GM23338 (cell line): ENCODE data around the gene ANO10. TPM values are rescaled to one million over a fixed set of nuclear protein-coding genes. Genes with fewer than 3 reads are reported as not detected.

ENCODE experiments used
- ATAC-seq: fragments of 200-7000 bp; cut with Tn5 transposase; 3 replicates; pipeline ENCODE4 v1.9.1; 2020
- DNase-seq: peaks from one replicate; pipeline ENCODE4 v3.0.0-alpha.2; 2015; ENCODE audit warnings: low spot score
- H2AFZ ChIP-seq: fragments of 200-600 bp; sonication (generic); 2 replicates; pipeline ENCODE4 v1.8.0; 2016; ENCODE audit warnings: antibody characterized with exemption, mild to moderate bottlenecking, moderate library complexity
- H3F3A ChIP-seq: fragments of 200-600 bp; sonication (generic); replicated peaks from 2 replicates; pipeline ENCODE4 v1.8.0; 2017; ENCODE audit warnings: antibody characterized with exemption, mixed run types, low read depth
- H3K27ac ChIP-seq: fragments of 200-600 bp; sonication (generic); 2 replicates; pipeline ENCODE4 v1.6.1; 2016; ENCODE audit warnings: low read depth
- H3K27me3 ChIP-seq: fragments of 200-600 bp; sonication (generic); 2 replicates; pipeline ENCODE4 v1.8.0; 2016; ENCODE audit warnings: mild to moderate bottlenecking, mixed run types, moderate library complexity; ENCODE audit not compliant: insufficient read depth
- H3K36me3 ChIP-seq: fragments of 200-600 bp; sonication (generic); 2 replicates; pipeline ENCODE4 v1.8.0; 2016; ENCODE audit warnings: mild to moderate bottlenecking; ENCODE audit not compliant: insufficient read depth
- H3K4me1 ChIP-seq: fragments of 200-600 bp; sonication (generic); 2 replicates; pipeline ENCODE4 v1.8.0; 2016; ENCODE audit warnings: mild to moderate bottlenecking, moderate library complexity; ENCODE audit not compliant: insufficient read depth
- H3K4me2 ChIP-seq: fragments of 200-600 bp; sonication (generic); 2 replicates; pipeline ENCODE4 v1.7.1; 2017; ENCODE audit warnings: mixed run types
- H3K4me3 ChIP-seq: fragments of 200-600 bp; sonication (generic); 2 replicates; pipeline ENCODE4 v1.6.1; 2016; ENCODE audit warnings: mixed run types
- H3K79me2 ChIP-seq: fragments of 200-600 bp; sonication (generic); replicated peaks from 2 replicates; pipeline ENCODE4 v1.8.0; 2017; ENCODE audit warnings: mild to moderate bottlenecking; ENCODE audit not compliant: insufficient read depth
- H3K9me2 ChIP-seq: fragments of 200-600 bp; sonication (generic); 2 replicates; pipeline ENCODE4 v1.8.0; 2017; ENCODE audit not compliant: insufficient read depth
- H4K20me1 ChIP-seq: fragments of 200-600 bp; sonication (generic); replicated peaks from 2 replicates; pipeline ENCODE4 v1.8.0; 2017; ENCODE audit warnings: mild to moderate bottlenecking; ENCODE audit not compliant: insufficient read depth
- H3K27ac Mint-ChIP-seq: 2 replicates; pipeline ENCODE4 v1.8.0; 2020; ENCODE audit warnings: inconsistent platforms, mild to moderate bottlenecking, moderate library complexity, mixed read lengths
- H3K27me3 Mint-ChIP-seq: 3 replicates; pipeline ENCODE4 v1.8.0; 2022; ENCODE audit warnings: low read depth, mild to moderate bottlenecking, moderate library complexity, mixed read lengths, inconsistent platforms; ENCODE audit not compliant: insufficient read depth, poor library complexity
- H3K36me3 Mint-ChIP-seq: 3 replicates; pipeline ENCODE4 v1.8.0; 2021; ENCODE audit warnings: low read depth, mild to moderate bottlenecking, inconsistent platforms, moderate library complexity, mixed read lengths
- H3K4me1 Mint-ChIP-seq: 3 replicates; pipeline ENCODE4 v1.8.0; 2020; ENCODE audit warnings: mild to moderate bottlenecking, inconsistent platforms, mixed read lengths
- H3K4me3 Mint-ChIP-seq: 3 replicates; pipeline ENCODE4 v1.8.0; 2021; ENCODE audit warnings: moderate library complexity, mild to moderate bottlenecking, inconsistent platforms, mixed read lengths
- H3K9me3 Mint-ChIP-seq: 3 replicates; pipeline ENCODE4 v1.8.0; 2020; ENCODE audit warnings: moderate library complexity, mild to moderate bottlenecking, inconsistent platforms, mixed read lengths
- CTCF ChIP-seq, 2 experiments: fragments of 200-600 bp in 1 of 2; sonication (generic) in 1 of 2; conservative IDR thresholded peaks; 2 replicates each; pipeline versions ENCODE4 v1.5.1 to v1.6.1; 2016 to 2017; ENCODE audit warnings: antibody characterized with exemption in 2 of 2, low read depth in 2 of 2, mild to moderate bottlenecking in 2 of 2, moderate library complexity in 1 of 2
- EZH2 ChIP-seq: fragments of 200-600 bp; sonication (generic); IDR thresholded peaks from one replicate; pipeline ENCODE4 v1.8.0; 2017; ENCODE audit warnings: antibody characterized with exemption, mild to moderate bottlenecking, low read depth; ENCODE audit not compliant: unreplicated experiment
- EZH2phosphoT487 ChIP-seq: fragments of 200-600 bp; sonication (generic); IDR thresholded peaks from one replicate; pipeline ENCODE4 v1.8.1; 2018; ENCODE audit warnings: antibody characterized with exemption; ENCODE audit not compliant: unreplicated experiment
- NANOG ChIP-seq: IDR thresholded peaks from 2 replicates; pipeline ENCODE4 v1.6.1; 2016; ENCODE audit warnings: antibody characterized with exemption, borderline replicate concordance
- POLR2AphosphoS5 ChIP-seq: IDR thresholded peaks from 2 replicates; pipeline ENCODE4 v1.6.1; 2016; ENCODE audit warnings: antibody characterized with exemption, low read depth
- STAT1 ChIP-seq: IDR thresholded peaks from one replicate; pipeline ENCODE4 v1.6.1; 2016; ENCODE audit warnings: antibody characterized with exemption; ENCODE audit not compliant: unreplicated experiment
- ZNF114 ChIP-seq: fragments of 250-450 bp; sonication (Bioruptor Pico); IDR thresholded peaks from 2 replicates; pipeline ENCODE4 v1.5.0; 2020; ENCODE audit warnings: mild to moderate bottlenecking, moderate library complexity
- ZNF331 ChIP-seq: fragments of 250-450 bp; sonication (Bioruptor Pico); IDR thresholded peaks from 2 replicates; pipeline ENCODE4 v1.5.0; 2020; ENCODE audit warnings: low read depth, mild to moderate bottlenecking, moderate library complexity
- polyA plus RNA-seq: library from polyadenylated mRNA; unstranded; fragments of >200 nt; fragmentation: Nextera tagmentation; extraction: Ambion mirVana; gene quantifications from 2 replicates; pipeline ENCODE4 v1.2.1, GENCODE V29; 2016
- total RNA-seq: library from RNA; depleted of rRNA; stranded (reverse); fragments of >200 nt; shearing (Covaris generic); gene quantifications from 2 replicates; pipeline ENCODE4 v1.2.3, GENCODE V29; 2014
- TF ChIP-seq, protein P1 (sequence below): IDR thresholded peaks from one replicate; pipeline ENCODE4 v1.6.1; 2018; ENCODE audit warnings: antibody characterized with exemption; ENCODE audit not compliant: unreplicated experiment
- TF ChIP-seq, protein P2 (sequence below): IDR thresholded peaks from 2 replicates; pipeline ENCODE4 v1.6.1; 2016; ENCODE audit warnings: antibody characterized with exemption
- TF ChIP-seq, protein P3 (sequence below): fragments of 250-450 bp; sonication (Bioruptor Pico); IDR thresholded peaks from 2 replicates; pipeline ENCODE4 v1.5.0; 2020; ENCODE audit warnings: mild to moderate bottlenecking, moderate library complexity

ANO10 gene
- total and polyA plus RNA-seq, 2 experiments from 2014 or later, result 29.2 to 48.1 TPM

- TF ChIP-seq, protein P1, sequence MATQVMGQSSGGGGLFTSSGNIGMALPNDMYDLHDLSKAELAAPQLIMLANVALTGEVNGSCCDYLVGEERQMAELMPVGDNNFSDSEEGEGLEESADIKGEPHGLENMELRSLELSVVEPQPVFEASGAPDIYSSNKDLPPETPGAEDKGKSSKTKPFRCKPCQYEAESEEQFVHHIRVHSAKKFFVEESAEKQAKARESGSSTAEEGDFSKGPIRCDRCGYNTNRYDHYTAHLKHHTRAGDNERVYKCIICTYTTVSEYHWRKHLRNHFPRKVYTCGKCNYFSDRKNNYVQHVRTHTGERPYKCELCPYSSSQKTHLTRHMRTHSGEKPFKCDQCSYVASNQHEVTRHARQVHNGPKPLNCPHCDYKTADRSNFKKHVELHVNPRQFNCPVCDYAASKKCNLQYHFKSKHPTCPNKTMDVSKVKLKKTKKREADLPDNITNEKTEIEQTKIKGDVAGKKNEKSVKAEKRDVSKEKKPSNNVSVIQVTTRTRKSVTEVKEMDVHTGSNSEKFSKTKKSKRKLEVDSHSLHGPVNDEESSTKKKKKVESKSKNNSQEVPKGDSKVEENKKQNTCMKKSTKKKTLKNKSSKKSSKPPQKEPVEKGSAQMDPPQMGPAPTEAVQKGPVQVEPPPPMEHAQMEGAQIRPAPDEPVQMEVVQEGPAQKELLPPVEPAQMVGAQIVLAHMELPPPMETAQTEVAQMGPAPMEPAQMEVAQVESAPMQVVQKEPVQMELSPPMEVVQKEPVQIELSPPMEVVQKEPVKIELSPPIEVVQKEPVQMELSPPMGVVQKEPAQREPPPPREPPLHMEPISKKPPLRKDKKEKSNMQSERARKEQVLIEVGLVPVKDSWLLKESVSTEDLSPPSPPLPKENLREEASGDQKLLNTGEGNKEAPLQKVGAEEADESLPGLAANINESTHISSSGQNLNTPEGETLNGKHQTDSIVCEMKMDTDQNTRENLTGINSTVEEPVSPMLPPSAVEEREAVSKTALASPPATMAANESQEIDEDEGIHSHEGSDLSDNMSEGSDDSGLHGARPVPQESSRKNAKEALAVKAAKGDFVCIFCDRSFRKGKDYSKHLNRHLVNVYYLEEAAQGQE, result no peak
- TF ChIP-seq, protein P2, sequence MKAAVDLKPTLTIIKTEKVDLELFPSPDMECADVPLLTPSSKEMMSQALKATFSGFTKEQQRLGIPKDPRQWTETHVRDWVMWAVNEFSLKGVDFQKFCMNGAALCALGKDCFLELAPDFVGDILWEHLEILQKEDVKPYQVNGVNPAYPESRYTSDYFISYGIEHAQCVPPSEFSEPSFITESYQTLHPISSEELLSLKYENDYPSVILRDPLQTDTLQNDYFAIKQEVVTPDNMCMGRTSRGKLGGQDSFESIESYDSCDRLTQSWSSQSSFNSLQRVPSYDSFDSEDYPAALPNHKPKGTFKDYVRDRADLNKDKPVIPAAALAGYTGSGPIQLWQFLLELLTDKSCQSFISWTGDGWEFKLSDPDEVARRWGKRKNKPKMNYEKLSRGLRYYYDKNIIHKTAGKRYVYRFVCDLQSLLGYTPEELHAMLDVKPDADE, result no peak
Measured at GRCh38 chr3:43362961-43363360, 258.9 kb downstream of the ANO10 start (continued).

DNA sequence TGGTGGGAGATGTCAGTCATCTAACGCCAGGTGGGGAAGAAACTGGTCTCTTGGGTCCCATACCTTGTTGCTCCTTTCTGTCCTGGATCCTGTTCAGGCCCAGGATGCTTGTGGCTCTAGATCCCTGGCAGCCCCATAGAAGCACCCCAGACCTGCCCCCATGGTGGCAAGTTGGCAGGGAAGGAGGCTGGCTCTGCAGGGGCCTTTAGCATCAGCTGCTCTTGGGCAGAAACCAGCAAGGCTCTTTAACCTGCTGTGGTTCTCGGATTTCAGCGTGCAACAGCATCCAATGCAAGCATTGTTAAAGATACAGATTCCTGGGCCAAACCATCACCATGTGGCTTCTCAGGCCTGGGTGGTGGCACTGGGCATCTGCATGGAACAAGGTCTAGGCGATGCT is 259.6 kb downstream of the ANO10 start:
- Histone ChIP-seq H3K4me2 (no peak overlapping the region), H3K4me3 (no peak overlapping the region), H4K20me1 (no peaks in the 10 kb centered on the region), H3K27me3 (no peaks in the 10 kb centered on the region), H3F3A (no peaks in the 10 kb centered on the region), H3K79me2 (no peaks in the 10 kb centered on the region), H2AFZ (no peak overlapping the region), H3K27ac (no peak overlapping the region), H3K9me2 (no peaks in the 10 kb centered on the region; the same call in 1 of the 2 replicates), H3K36me3 (no peaks in the 10 kb centered on the region), H3K4me1 (peaks cover 9% of the 10 kb centered on the region)
- H3K4me1 Mint-ChIP-seq, result peaks cover 15% of the 10 kb centered on the region
- ATAC-seq, result no peak
- H3K9me3 Mint-ChIP-seq, result no peaks in the 10 kb centered on the region; the same call in 2 of the 3 replicates
- peaks cover 20% of the 10 kb centered on the region; the same call in 2 of the 3 replicates for H3K36me3 Mint-ChIP-seq
- peaks cover 28% of the 10 kb centered on the region for H3K27me3 Mint-ChIP-seq
- no peak overlapping the region for H3K4me3 Mint-ChIP-seq
- no peak for DNase-seq
- no peak overlapping the region for H3K27ac Mint-ChIP-seq
- TF ChIP-seq, protein P2, result no peak
- no peak for TF ChIP-seq CTCF (conservative IDR thresholded peaks at IDR 0.05; ENCODE audit: low read depth in 2 of 2)
- TF ChIP-seq, protein P3, sequence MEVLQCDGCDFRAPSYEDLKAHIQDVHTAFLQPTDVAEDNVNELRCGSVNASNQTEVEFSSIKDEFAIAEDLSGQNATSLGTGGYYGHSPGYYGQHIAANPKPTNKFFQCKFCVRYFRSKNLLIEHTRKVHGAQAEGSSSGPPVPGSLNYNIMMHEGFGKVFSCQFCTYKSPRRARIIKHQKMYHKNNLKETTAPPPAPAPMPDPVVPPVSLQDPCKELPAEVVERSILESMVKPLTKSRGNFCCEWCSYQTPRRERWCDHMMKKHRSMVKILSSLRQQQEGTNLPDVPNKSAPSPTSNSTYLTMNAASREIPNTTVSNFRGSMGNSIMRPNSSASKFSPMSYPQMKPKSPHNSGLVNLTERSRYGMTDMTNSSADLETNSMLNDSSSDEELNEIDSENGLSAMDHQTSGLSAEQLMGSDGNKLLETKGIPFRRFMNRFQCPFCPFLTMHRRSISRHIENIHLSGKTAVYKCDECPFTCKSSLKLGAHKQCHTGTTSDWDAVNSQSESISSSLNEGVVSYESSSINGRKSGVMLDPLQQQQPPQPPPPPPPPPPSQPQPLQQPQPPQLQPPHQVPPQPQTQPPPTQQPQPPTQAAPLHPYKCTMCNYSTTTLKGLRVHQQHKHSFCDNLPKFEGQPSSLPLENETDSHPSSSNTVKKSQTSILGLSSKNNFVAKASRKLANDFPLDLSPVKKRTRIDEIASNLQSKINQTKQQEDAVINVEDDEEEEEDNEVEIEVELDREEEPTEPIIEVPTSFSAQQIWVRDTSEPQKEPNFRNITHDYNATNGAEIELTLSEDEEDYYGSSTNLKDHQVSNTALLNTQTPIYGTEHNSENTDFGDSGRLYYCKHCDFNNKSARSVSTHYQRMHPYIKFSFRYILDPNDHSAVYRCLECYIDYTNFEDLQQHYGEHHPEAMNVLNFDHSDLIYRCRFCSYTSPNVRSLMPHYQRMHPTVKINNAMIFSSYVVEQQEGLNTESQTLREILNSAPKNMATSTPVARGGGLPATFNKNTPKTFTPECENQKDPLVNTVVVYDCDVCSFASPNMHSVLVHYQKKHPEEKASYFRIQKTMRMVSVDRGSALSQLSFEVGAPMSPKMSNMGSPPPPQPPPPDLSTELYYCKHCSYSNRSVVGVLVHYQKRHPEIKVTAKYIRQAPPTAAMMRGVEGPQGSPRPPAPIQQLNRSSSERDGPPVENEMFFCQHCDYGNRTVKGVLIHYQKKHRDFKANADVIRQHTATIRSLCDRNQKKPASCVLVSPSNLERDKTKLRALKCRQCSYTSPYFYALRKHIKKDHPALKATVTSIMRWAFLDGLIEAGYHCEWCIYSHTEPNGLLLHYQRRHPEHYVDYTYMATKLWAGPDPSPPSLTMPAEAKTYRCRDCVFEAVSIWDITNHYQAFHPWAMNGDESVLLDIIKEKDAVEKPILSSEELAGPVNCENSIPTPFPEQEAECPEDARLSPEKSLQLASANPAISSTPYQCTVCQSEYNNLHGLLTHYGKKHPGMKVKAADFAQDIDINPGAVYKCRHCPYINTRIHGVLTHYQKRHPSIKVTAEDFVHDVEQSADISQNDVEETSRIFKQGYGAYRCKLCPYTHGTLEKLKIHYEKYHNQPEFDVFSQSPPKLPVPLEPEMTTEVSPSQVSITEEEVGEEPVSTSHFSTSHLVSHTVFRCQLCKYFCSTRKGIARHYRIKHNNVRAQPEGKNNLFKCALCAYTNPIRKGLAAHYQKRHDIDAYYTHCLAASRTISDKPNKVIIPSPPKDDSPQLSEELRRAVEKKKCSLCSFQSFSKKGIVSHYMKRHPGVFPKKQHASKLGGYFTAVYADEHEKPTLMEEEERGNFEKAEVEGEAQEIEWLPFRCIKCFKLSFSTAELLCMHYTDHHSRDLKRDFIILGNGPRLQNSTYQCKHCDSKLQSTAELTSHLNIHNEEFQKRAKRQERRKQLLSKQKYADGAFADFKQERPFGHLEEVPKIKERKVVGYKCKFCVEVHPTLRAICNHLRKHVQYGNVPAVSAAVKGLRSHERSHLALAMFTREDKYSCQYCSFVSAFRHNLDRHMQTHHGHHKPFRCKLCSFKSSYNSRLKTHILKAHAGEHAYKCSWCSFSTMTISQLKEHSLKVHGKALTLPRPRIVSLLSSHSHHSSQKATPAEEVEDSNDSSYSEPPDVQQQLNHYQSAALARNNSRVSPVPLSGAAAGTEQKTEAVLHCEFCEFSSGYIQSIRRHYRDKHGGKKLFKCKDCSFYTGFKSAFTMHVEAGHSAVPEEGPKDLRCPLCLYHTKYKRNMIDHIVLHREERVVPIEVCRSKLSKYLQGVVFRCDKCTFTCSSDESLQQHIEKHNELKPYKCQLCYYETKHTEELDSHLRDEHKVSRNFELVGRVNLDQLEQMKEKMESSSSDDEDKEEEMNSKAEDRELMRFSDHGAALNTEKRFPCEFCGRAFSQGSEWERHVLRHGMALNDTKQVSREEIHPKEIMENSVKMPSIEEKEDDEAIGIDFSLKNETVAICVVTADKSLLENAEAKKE (CRISPR knock-in tag), result no peak
- TF ChIP-seq POLR2AphosphoS5, result no peak
- TF ChIP-seq EZH2, result no peak
- no peak for TF ChIP-seq EZH2phosphoT487
- TF ChIP-seq ZNF331 (CRISPR knock-in tag), result no peak
- TF ChIP-seq STAT1, result no peak
- no peak for TF ChIP-seq NANOG
- no peak for TF ChIP-seq ZNF114 (CRISPR knock-in tag)
